ENCODE data around the gene CIT.
"Not testable (repeated sequence)": the region's sequence is repeated elsewhere in the genome, so short reads cannot be mapped to it uniquely, and the experiment has no call there.

CIT gene

GRCh38 chr12:119718141-119718540, 159.0 kb downstream of the CIT start:
- Histone ChIP-seq H3K27me3 (ENCODE audit: control insufficient read depth, insufficient read depth, low read length) (no peaks in the 10 kb centered on the region), H3K9ac (ENCODE audit: low read depth, low read length) (no peak overlapping the region), H3K36me3 (ENCODE audit: control insufficient read depth, insufficient read depth, low read length) (peaks cover 68% of the 10 kb centered on the region), H3K27ac (ENCODE audit: low read depth, low read length) (no peak overlapping the region), H3K9me3 (ENCODE audit: control insufficient read depth, insufficient read depth, low read length) (no peaks in the 10 kb centered on the region), H3K4me1 (ENCODE audit: control insufficient read depth, insufficient read depth, low read length) (no peaks in the 10 kb centered on the region), H3K4me3 (ENCODE audit: low read depth, low read length) (no peak overlapping the region)

DNA sequence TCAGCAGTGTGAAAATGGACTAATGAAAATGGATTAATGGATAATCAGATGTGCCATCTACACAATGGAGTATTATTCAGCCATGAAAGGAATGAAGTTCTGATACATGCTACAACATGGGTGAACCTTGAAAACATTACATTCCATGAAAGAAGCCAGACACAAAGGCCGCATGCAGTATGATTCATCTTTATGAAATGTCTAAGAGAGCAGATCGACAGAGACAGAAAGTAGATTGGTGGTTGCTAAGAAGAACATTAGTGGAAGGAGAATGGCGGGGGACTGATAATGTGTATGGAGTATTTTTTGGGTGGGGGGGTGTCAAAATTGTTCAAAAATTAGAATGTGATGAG, 161.9 kb downstream of the CIT start:
- H3K36me3 ChIP-seq (ENCODE audit: control insufficient read depth, insufficient read depth, low read length), result peaks cover 86% of the 10 kb centered on the region
- no peak overlapping the region for H3K9ac ChIP-seq (ENCODE audit: low read depth, low read length)
- H3K4me3 ChIP-seq (ENCODE audit: low read depth, low read length), result no peak overlapping the region
- no peaks in the 10 kb centered on the region for H3K27me3 ChIP-seq (ENCODE audit: control insufficient read depth, insufficient read depth, low read length)
- no peak overlapping the region for H3K27ac ChIP-seq (ENCODE audit: low read depth, low read length)
- H3K4me1 ChIP-seq (ENCODE audit: control insufficient read depth, insufficient read depth, low read length), result no peaks in the 10 kb centered on the region
- no peaks in the 10 kb centered on the region for H3K9me3 ChIP-seq (ENCODE audit: control insufficient read depth, insufficient read depth, low read length)

- peaks cover 86% of the 10 kb centered on the region for H3K36me3 ChIP-seq (ENCODE audit: control insufficient read depth, insufficient read depth, low read length)
- H3K9ac ChIP-seq (ENCODE audit: low read depth, low read length), result no peak overlapping the region
- no peak overlapping the region for H3K27ac ChIP-seq (ENCODE audit: low read depth, low read length)
- no peak overlapping the region for H3K4me3 ChIP-seq (ENCODE audit: low read depth, low read length)
- H3K27me3 ChIP-seq (ENCODE audit: control insufficient read depth, insufficient read depth, low read length), result no peaks in the 10 kb centered on the region
- H3K4me1 ChIP-seq (ENCODE audit: control insufficient read depth, insufficient read depth, low read length), result no peaks in the 10 kb centered on the region
- H3K9me3 ChIP-seq (ENCODE audit: control insufficient read depth, insufficient read depth, low read length), result no peaks in the 10 kb centered on the region
Measured at GRCh38 chr12:119714614-119715267, 162.4 kb downstream of the CIT start.

DNA sequence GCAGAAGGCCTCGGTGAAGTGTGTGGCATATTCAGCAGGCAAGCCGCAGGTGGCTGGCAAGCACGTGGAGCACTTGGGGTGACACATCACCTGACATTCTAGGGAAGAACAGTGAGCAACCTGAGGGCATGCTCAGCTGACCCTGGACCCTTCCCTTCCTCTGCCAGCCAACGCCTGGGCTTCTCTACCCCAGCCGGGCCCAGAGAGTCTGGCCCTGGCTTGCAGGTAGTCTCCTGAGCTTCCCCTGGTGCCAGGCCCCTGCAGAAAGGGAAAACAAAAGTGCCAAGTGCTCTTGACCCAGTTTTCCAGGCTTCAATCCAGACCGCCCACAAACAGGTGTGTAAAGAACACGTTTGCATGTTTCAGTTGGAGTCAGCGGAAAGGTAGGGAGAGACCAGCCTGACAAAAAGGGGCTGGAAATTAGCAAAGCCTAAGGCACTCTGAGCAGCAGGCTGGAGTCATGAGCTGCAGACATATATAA, 163.5 kb downstream of the CIT start:
- Histone ChIP-seq H3K27me3 (ENCODE audit: control insufficient read depth, insufficient read depth, low read length) (no peaks in the 10 kb centered on the region), H3K36me3 (ENCODE audit: control insufficient read depth, insufficient read depth, low read length) (peaks cover 87% of the 10 kb centered on the region), H3K9me3 (ENCODE audit: control insufficient read depth, insufficient read depth, low read length) (no peaks in the 10 kb centered on the region), H3K4me1 (ENCODE audit: control insufficient read depth, insufficient read depth, low read length) (no peaks in the 10 kb centered on the region), H3K27ac (ENCODE audit: low read depth, low read length) (no peak overlapping the region), H3K4me3 (ENCODE audit: low read depth, low read length) (no peak overlapping the region), H3K9ac (ENCODE audit: low read depth, low read length) (no peak overlapping the region)

- H3K9me3 ChIP-seq (ENCODE audit: control insufficient read depth, insufficient read depth, low read length), result no peaks in the 10 kb centered on the region
Measured at GRCh38 chr12:119712721-119713120, 164.4 kb downstream of the CIT start.

DNA sequence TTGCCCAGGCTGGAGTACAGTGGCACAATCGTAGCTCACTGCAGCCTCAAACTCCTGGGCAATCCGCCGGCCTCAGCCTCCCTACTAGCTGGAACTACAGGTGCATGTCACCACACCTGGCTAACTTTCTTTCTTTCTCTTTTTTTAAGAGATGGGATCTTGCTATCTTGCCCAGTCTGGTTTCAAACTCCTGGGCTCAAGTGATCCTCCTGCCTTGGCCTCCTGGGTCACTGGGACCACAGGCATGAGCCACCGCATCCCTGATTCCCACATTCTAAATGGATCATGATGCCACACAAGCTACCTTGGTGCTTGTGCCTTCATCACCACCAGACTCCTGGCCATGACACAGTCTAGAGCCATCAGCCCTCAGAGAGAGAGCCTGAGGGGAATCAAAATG, 165.4 kb downstream of the CIT start:
- Histone ChIP-seq H3K4me3 (ENCODE audit: low read depth, low read length) (no peak overlapping the region), H3K4me1 (ENCODE audit: control insufficient read depth, insufficient read depth, low read length) (no peaks in the 10 kb centered on the region), H3K27me3 (ENCODE audit: control insufficient read depth, insufficient read depth, low read length) (no peaks in the 10 kb centered on the region), H3K36me3 (ENCODE audit: control insufficient read depth, insufficient read depth, low read length) (peaks cover 92% of the 10 kb centered on the region), H3K9me3 (ENCODE audit: control insufficient read depth, insufficient read depth, low read length) (no peaks in the 10 kb centered on the region), H3K9ac (ENCODE audit: low read depth, low read length) (no peak overlapping the region), H3K27ac (ENCODE audit: low read depth, low read length) (no peak overlapping the region)

More at GRCh38 chr12:119712721-119713120, 164.4 kb downstream of the CIT start:
- Histone ChIP-seq H3K4me1 (ENCODE audit: control insufficient read depth, insufficient read depth, low read length) (no peaks in the 10 kb centered on the region), H3K27ac (ENCODE audit: low read depth, low read length) (no peak overlapping the region), H3K4me3 (ENCODE audit: low read depth, low read length) (no peak overlapping the region), H3K9ac (ENCODE audit: low read depth, low read length) (no peak overlapping the region), H3K27me3 (ENCODE audit: control insufficient read depth, insufficient read depth, low read length) (no peaks in the 10 kb centered on the region), H3K36me3 (ENCODE audit: control insufficient read depth, insufficient read depth, low read length) (peaks cover 86% of the 10 kb centered on the region)

GRCh38 chr12:119710965-119711551, 166.1 kb downstream of the CIT start:
- no peak overlapping the region for H3K9ac ChIP-seq (ENCODE audit: low read depth, low read length)
- H3K27me3 ChIP-seq (ENCODE audit: control insufficient read depth, insufficient read depth, low read length), result no peaks in the 10 kb centered on the region
- no peaks in the 10 kb centered on the region for H3K9me3 ChIP-seq (ENCODE audit: control insufficient read depth, insufficient read depth, low read length)
- peaks cover 93% of the 10 kb centered on the region for H3K36me3 ChIP-seq (ENCODE audit: control insufficient read depth, insufficient read depth, low read length)
- H3K4me3 ChIP-seq (ENCODE audit: low read depth, low read length), result no peak overlapping the region
- H3K27ac ChIP-seq (ENCODE audit: low read depth, low read length), result no peak overlapping the region
- H3K4me1 ChIP-seq (ENCODE audit: control insufficient read depth, insufficient read depth, low read length), result no peaks in the 10 kb centered on the region

GRCh38 chr12:119710374-119710964, 166.7 kb downstream of the CIT start:
- no peaks in the 10 kb centered on the region for H3K4me1 ChIP-seq (ENCODE audit: control insufficient read depth, insufficient read depth, low read length)
- no peaks in the 10 kb centered on the region for H3K9me3 ChIP-seq (ENCODE audit: control insufficient read depth, insufficient read depth, low read length)
- H3K36me3 ChIP-seq (ENCODE audit: control insufficient read depth, insufficient read depth, low read length), result peaks cover 91% of the 10 kb centered on the region
- no peaks in the 10 kb centered on the region for H3K27me3 ChIP-seq (ENCODE audit: control insufficient read depth, insufficient read depth, low read length)
- no peak overlapping the region for H3K9ac ChIP-seq (ENCODE audit: low read depth, low read length)
- H3K4me3 ChIP-seq (ENCODE audit: low read depth, low read length), result no peak overlapping the region
- no peak overlapping the region for H3K27ac ChIP-seq (ENCODE audit: low read depth, low read length)

DNA sequence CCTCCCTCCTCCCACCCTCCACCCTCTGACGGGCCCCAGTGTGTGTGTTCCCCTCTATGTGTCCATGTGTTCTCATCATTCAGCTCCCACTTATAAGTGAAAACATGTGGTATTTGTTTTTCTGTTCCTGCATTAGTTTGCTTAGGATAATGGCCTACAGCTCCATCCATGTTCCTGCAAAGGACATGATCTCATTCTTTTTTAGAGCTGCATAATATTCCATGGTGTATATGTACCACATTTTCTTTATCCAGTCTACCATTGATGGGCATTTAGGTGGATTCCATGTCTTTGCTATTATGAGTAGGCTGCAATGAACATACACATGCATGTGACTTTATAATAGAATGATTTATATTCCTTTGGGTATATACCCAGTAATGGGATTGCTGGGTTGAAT, 170.7 kb downstream of the CIT start:
- H3K36me3 ChIP-seq (ENCODE audit: control insufficient read depth, insufficient read depth, low read length), result peaks cover 81% of the 10 kb centered on the region
- H3K27me3 ChIP-seq (ENCODE audit: control insufficient read depth, insufficient read depth, low read length); H3K4me3 ChIP-seq (ENCODE audit: low read depth, low read length); H3K27ac ChIP-seq (ENCODE audit: low read depth, low read length); H3K9me3 ChIP-seq (ENCODE audit: control insufficient read depth, insufficient read depth, low read length); H3K9ac ChIP-seq (ENCODE audit: low read depth, low read length); H3K4me1 ChIP-seq (ENCODE audit: control insufficient read depth, insufficient read depth, low read length): not testable (repeated sequence)

GRCh38 chr12:119705182-119705581, 171.9 kb downstream of the CIT start:
- no peaks in the 10 kb centered on the region for H3K4me1 ChIP-seq (ENCODE audit: control insufficient read depth, insufficient read depth, low read length)
- H3K9me3 ChIP-seq (ENCODE audit: control insufficient read depth, insufficient read depth, low read length), result no peaks in the 10 kb centered on the region
- peaks cover 77% of the 10 kb centered on the region for H3K36me3 ChIP-seq (ENCODE audit: control insufficient read depth, insufficient read depth, low read length)
- H3K9ac ChIP-seq (ENCODE audit: low read depth, low read length), result no peak overlapping the region
- no peak overlapping the region for H3K4me3 ChIP-seq (ENCODE audit: low read depth, low read length)
- H3K27me3 ChIP-seq (ENCODE audit: control insufficient read depth, insufficient read depth, low read length), result no peaks in the 10 kb centered on the region
- H3K27ac ChIP-seq (ENCODE audit: low read depth, low read length), result no peak overlapping the region

GRCh38 chr12:119704065-119704747, 172.9 kb downstream of the CIT start:
- Histone ChIP-seq H3K9me3 (ENCODE audit: control insufficient read depth, insufficient read depth, low read length) (no peaks in the 10 kb centered on the region), H3K4me3 (ENCODE audit: low read depth, low read length) (no peak overlapping the region), H3K9ac (ENCODE audit: low read depth, low read length) (no peak overlapping the region), H3K36me3 (ENCODE audit: control insufficient read depth, insufficient read depth, low read length) (peaks cover 77% of the 10 kb centered on the region), H3K27me3 (ENCODE audit: control insufficient read depth, insufficient read depth, low read length) (no peaks in the 10 kb centered on the region), H3K27ac (ENCODE audit: low read depth, low read length) (no peak overlapping the region), H3K4me1 (ENCODE audit: control insufficient read depth, insufficient read depth, low read length) (no peaks in the 10 kb centered on the region)

All from HUES48 (cell line).